Hematopoietic multipotent progenitor cell treated with erythropoietin and hydrocortisone succinate and interleukin-3 and kit ligand, for 17 days (in vitro differentiated cells): ENCODE measurements around the gene HDAC6.

ENCODE experiments used
- DNase-seq: peaks from one replicate; pipeline ENCODE4 v3.0.0-alpha.2; 2015; ENCODE audit warnings: low spot score

Gene HDAC6

GRCh38 chrX:48801280-48802088 lies at the start of gene HDAC6:
TSS of gene HDAC6 (plus strand) at chrX:48802067. CDS start at chrX:48802693, 626 bp downstream.
- peak; percentile 98 for DNase-seq

- DNase-seq, result no peak
Observed at GRCh38 chrX:48752498-48752897, 49.4 kb upstream of the HDAC6 start.

GRCh38 chrX:48753708-48754228 lies 48.1 kb upstream of the HDAC6 start:
- DNase-seq, result no peak

- DNase-seq, result no peak
Observed at GRCh38 chrX:48754238-48754637, 47.6 kb upstream of the HDAC6 start.

GRCh38 chrX:48761674-48762471 lies 40.0 kb upstream of the HDAC6 start, which contains the start of gene GLOD5:
TSS of gene GLOD5 (plus strand) at chrX:48761747. CDS start at chrX:48761791, 44 bp downstream.
- DNase-seq, result peak; percentile 54

GRCh38 chrX:48769230-48769629 lies 32.6 kb upstream of the HDAC6 start:
- DNase-seq, result no peak

- DNase-seq, result no peak
Observed at GRCh38 chrX:48770296-48770695, 31.6 kb upstream of the HDAC6 start.

GRCh38 chrX:48772602-48773001 lies 29.3 kb upstream of the HDAC6 start:
- DNase-seq, result no peak

GRCh38 chrX:48776818-48777439 lies 24.9 kb upstream of the HDAC6 start:
- DNase-seq, result no peak

- no peak for DNase-seq
Observed at GRCh38 chrX:48779399-48779798, 22.5 kb upstream of the HDAC6 start.

GRCh38 chrX:48781705-48782104 lies 20.2 kb upstream of the HDAC6 start:
- peak; percentile 15 for DNase-seq

GRCh38 chrX:48782216-48782615 lies 19.7 kb upstream of the HDAC6 start:
- DNase-seq, result no peak

- DNase-seq, result peak; percentile 88
Observed at GRCh38 chrX:48782795-48783194, 19.1 kb upstream of the HDAC6 start.

GRCh38 chrX:48784726-48785125 lies 17.1 kb upstream of the HDAC6 start:
- peak; percentile 58 for DNase-seq

- DNase-seq, result peak; percentile 55
Observed at GRCh38 chrX:48785186-48785539, 16.7 kb upstream of the HDAC6 start.

- peak; percentile 78 for DNase-seq
Observed at GRCh38 chrX:48785540-48786214, 16.2 kb upstream of the HDAC6 start.

- DNase-seq, result peak; percentile 79
Observed at GRCh38 chrX:48786341-48786800, 15.5 kb upstream of the HDAC6 start, which contains the start of gene GATA1. TSS of gene GATA1 (plus strand) at chrX:48786590. CDS start at chrX:48791110, 4,520 bp downstream.

GRCh38 chrX:48786825-48787504 lies 14.9 kb upstream of the HDAC6 start:
- DNase-seq, result peak; percentile 52

GRCh38 chrX:48787505-48788443 lies 14.1 kb upstream of the HDAC6 start:
- DNase-seq, result peak; percentile 64
